ENCODE data around the gene KCNN3. TPM values are rescaled to one million over a fixed set of nuclear protein-coding genes. Genes with fewer than 3 reads are reported as not detected.
"Not testable (repeated sequence)": the region's sequence is repeated elsewhere in the genome, so short reads cannot be mapped to it uniquely, and the experiment has no call there.

KCNN3 gene
- polyA plus RNA-seq, 1 donor from 2014 or later = 2.2 TPM

DNA sequence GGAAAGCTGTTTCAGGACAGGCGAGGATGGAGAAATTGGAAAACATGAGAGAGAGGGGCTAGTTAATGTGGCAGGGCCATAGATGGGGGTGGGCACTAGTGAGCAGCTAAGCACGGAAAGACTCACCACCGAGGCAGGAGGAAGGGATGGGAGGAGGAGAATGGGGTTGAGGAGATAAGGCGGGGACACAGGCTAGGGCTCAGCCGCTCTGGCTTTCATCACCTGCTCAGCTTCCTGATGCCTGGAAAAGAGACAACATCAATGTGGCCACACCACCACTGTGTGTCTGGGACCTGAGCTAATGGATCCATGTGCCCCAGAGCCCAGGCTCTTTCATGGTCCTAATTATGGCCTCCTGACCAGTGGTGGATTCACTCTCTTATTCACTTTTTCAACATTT is 38.9 kb upstream of the KCNN3 start:
- Histone ChIP-seq H3K79me2 (replicated peaks; ENCODE audit: insufficient read depth, low read length) (no peaks in the 10 kb centered on the region), H3K9me2 (ENCODE audit: insufficient read depth, low read length) (no peaks in the 10 kb centered on the region), H2AFZ (ENCODE audit: low read depth, low read length) (no peak overlapping the region), H3K9me3 (ENCODE audit: low read length) (peaks cover 3% of the 10 kb centered on the region), H3K27ac (ENCODE audit: low read length) (no peak overlapping the region), H3K27me3 (ENCODE audit: insufficient read depth, low read depth, low read length) (no peaks in the 10 kb centered on the region), H3K4me2 (ENCODE audit: low read length) (no peak overlapping the region), H3F3A (ENCODE audit: insufficient read depth, low read length, poor library complexity, severe bottlenecking) (no peaks in the 10 kb centered on the region), H3K36me3 (ENCODE audit: insufficient read depth, low read length) (no peaks in the 10 kb centered on the region), H3K4me3 (ENCODE audit: low read length) (no peak overlapping the region), H4K20me1 (ENCODE audit: insufficient read depth) (no peaks in the 10 kb centered on the region), H3K9ac (ENCODE audit: low read length) (no peak overlapping the region)
- TF ChIP-seq EZH2 (IDR thresholded peaks at IDR 0.05; ENCODE audit: borderline replicate concordance, insufficient read depth, low read length, poor library complexity, severe bottlenecking) (no peak), CTCF (IDR thresholded peaks at IDR 0.05; ENCODE audit: poor library complexity, severe bottlenecking) (no peak), EP300 (conservative IDR thresholded peaks at IDR 0.05; ENCODE audit: poor library complexity, severe bottlenecking) (no peak)

GRCh38 chr1:154908129-154908528 is 38.0 kb upstream of the KCNN3 start:
- H3K36me3 ChIP-seq (ENCODE audit: insufficient read depth, low read length); H4K20me1 ChIP-seq (ENCODE audit: insufficient read depth); H3K9me2 ChIP-seq (ENCODE audit: insufficient read depth, low read length); H2AFZ ChIP-seq (ENCODE audit: low read depth, low read length); H3K4me3 ChIP-seq (ENCODE audit: low read length); H3F3A ChIP-seq (ENCODE audit: insufficient read depth, low read length, poor library complexity, severe bottlenecking); H3K4me2 ChIP-seq (ENCODE audit: low read length); H3K9me3 ChIP-seq (ENCODE audit: low read length); H3K27me3 ChIP-seq (ENCODE audit: insufficient read depth, low read depth, low read length); H3K27ac ChIP-seq (ENCODE audit: low read length); H3K9ac ChIP-seq (ENCODE audit: low read length); H3K79me2 ChIP-seq (replicated peaks; ENCODE audit: insufficient read depth, low read length): not testable (repeated sequence)

- TF ChIP-seq TAF1 (IDR thresholded peaks at IDR 0.05; ENCODE audit: low read depth) (no peak), POLR2AphosphoS5 (IDR thresholded peaks at IDR 0.05) (no peak), EZH2 (IDR thresholded peaks at IDR 0.05; ENCODE audit: borderline replicate concordance, insufficient read depth, low read length, poor library complexity, severe bottlenecking) (no peak), MXI1 (conservative IDR thresholded peaks at IDR 0.05; ENCODE audit: poor library complexity, severe bottlenecking) (no peak), EP300 (conservative IDR thresholded peaks at IDR 0.05; ENCODE audit: poor library complexity, severe bottlenecking) (no peak), RAD21 (conservative IDR thresholded peaks at IDR 0.05) (no peak), CTCF (IDR thresholded peaks at IDR 0.05; ENCODE audit: poor library complexity, severe bottlenecking) (no peak), SMC3 (conservative IDR thresholded peaks at IDR 0.05; ENCODE audit: poor library complexity) (no peak)
- TF ChIP-seq, protein P1, sequence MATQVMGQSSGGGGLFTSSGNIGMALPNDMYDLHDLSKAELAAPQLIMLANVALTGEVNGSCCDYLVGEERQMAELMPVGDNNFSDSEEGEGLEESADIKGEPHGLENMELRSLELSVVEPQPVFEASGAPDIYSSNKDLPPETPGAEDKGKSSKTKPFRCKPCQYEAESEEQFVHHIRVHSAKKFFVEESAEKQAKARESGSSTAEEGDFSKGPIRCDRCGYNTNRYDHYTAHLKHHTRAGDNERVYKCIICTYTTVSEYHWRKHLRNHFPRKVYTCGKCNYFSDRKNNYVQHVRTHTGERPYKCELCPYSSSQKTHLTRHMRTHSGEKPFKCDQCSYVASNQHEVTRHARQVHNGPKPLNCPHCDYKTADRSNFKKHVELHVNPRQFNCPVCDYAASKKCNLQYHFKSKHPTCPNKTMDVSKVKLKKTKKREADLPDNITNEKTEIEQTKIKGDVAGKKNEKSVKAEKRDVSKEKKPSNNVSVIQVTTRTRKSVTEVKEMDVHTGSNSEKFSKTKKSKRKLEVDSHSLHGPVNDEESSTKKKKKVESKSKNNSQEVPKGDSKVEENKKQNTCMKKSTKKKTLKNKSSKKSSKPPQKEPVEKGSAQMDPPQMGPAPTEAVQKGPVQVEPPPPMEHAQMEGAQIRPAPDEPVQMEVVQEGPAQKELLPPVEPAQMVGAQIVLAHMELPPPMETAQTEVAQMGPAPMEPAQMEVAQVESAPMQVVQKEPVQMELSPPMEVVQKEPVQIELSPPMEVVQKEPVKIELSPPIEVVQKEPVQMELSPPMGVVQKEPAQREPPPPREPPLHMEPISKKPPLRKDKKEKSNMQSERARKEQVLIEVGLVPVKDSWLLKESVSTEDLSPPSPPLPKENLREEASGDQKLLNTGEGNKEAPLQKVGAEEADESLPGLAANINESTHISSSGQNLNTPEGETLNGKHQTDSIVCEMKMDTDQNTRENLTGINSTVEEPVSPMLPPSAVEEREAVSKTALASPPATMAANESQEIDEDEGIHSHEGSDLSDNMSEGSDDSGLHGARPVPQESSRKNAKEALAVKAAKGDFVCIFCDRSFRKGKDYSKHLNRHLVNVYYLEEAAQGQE (IDR thresholded peaks at IDR 0.05; ENCODE audit: borderline replicate concordance) = no peak
- H2AFZ ChIP-seq (ENCODE audit: low read depth, low read length) = no peak overlapping the region
- no peaks in the 10 kb centered on the region for H3K36me3 ChIP-seq (ENCODE audit: insufficient read depth, low read length)
- H3K4me2 ChIP-seq (ENCODE audit: low read length) = no peak overlapping the region
- no peaks in the 10 kb centered on the region for H3K79me2 ChIP-seq (replicated peaks; ENCODE audit: insufficient read depth, low read length)
- no peaks in the 10 kb centered on the region for H3K9me2 ChIP-seq (ENCODE audit: insufficient read depth, low read length)
- H3F3A ChIP-seq (ENCODE audit: insufficient read depth, low read length, poor library complexity, severe bottlenecking) = no peaks in the 10 kb centered on the region
- no peak overlapping the region for H3K4me3 ChIP-seq (ENCODE audit: low read length)
- no peaks in the 10 kb centered on the region for H4K20me1 ChIP-seq (ENCODE audit: insufficient read depth)
- no peak overlapping the region for H3K9ac ChIP-seq (ENCODE audit: low read length)
- no peak overlapping the region for H3K27ac ChIP-seq (ENCODE audit: low read length)
- peaks cover 3% of the 10 kb centered on the region for H3K9me3 ChIP-seq (ENCODE audit: low read length)
- no peaks in the 10 kb centered on the region for H3K27me3 ChIP-seq (ENCODE audit: insufficient read depth, low read depth, low read length)
These were observed 36.6 kb upstream of the KCNN3 start for GRCh38 chr1:154906621-154907081.
